ENCODE data around the gene KRTAP25-1. TPM values are rescaled to one million over a fixed set of nuclear protein-coding genes. Genes with fewer than 3 reads are reported as not detected.

The KRTAP25-1 gene
- total RNA-seq, 2 donors from 2014 or later = not detected

DNA sequence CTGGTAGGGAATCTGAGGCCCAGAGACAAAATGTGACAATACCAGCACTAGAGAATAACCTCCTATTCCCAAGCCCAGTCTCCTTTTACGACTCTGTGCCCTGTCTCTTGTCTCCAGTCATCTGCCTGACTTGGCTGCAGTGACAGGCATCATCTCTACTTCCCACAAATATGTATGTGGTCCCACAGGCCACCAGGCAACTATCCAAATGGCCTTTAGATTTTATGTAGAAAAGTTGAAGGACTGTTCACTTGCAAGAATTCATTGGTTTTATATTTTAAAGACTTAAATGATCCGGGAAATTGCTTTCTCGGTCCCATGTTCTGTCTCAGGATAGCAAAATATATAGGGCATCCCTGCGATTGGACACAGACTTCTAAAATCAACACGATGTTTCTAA lies 18.2 kb downstream of the KRTAP25-1 start:
- Mint-ChIP-seq H3K9me3 (peaks cover 9% of the 10 kb centered on the region), H3K27me3 (no peaks in the 10 kb centered on the region), H3K36me3 (peaks cover under 1% of the 10 kb centered on the region), H3K27ac (no peak overlapping the region), H3K4me3 (no peak overlapping the region), H3K4me1 (ENCODE audit: low read depth in 2 of 2) (no peaks in the 10 kb centered on the region)
- no peak for DNase-seq (ENCODE audit: low spot score)
- ATAC-seq = no peak

DNA sequence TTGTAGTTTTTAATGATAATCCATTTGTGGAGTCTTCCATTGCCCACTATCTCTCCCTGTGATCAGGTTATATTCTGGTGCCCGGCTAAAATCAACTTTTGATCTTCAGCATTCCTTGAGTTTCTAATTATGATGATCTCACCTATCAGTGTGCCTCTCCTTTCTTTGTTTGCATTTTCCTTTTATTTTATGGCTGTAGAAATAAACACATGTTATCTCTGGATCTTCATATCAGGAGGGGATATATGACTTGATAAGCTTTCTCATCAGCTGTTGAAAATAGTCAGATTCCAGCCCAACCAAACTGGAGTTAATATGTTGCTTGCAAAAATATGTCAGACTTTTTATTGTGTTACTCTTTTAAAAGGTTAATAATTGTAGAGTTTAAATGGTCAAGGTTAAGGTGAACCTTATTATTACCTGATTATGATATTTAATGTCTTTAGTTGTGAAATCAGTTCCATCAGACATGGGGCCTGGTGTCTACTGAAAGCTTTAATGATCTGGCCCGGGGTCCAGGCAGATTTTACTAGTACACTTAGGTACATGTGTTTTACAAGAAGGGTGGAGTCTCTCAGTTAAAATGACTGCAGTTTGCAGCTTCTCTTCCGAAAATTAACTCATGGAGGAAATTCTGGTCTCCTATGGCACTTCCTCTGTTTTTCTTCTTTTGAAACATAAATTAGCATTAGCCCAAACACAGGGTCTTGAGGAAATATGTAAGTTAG lies 19.3 kb downstream of the KRTAP25-1 start:
- peaks cover 5% of the 10 kb centered on the region for H3K36me3 Mint-ChIP-seq
- H3K27ac Mint-ChIP-seq = no peak overlapping the region
- peaks cover 12% of the 10 kb centered on the region for H3K9me3 Mint-ChIP-seq
- DNase-seq (ENCODE audit: low spot score) (no peak), ATAC-seq (no peak)
- H3K4me1 Mint-ChIP-seq (ENCODE audit: low read depth in 2 of 2) = no peaks in the 10 kb centered on the region
- no peak overlapping the region for H3K4me3 Mint-ChIP-seq
- H3K27me3 Mint-ChIP-seq = no peaks in the 10 kb centered on the region

DNA sequence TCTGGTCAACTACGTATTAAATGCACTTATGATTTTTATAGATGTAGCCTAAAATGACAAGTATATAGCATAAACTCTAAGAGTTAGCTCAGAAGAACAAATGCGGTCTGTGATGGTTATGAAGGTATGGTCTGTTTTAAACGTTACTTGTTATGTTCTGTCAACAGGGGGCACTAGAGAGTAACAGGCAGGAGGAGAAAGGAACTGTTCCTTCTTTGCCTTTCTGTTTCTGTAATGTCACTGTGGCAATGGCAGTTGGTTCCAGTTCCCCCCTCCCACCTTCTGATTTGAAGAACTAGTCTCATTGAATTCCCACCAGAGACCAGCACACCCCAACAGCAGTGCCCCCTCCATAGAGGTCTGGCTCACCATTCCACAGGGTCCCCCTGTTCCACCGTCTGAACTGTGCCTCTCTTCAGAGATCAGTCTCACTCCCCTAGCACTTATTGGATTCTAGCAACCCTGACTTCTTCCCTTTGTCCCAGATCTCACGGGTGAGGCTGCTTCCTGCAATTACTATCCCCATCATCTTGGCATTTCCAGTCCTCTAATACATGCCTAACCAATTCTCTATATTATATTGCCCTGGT lies 20.6 kb downstream of the KRTAP25-1 start:
- Mint-ChIP-seq H3K27ac (no peak overlapping the region), H3K4me1 (ENCODE audit: low read depth in 2 of 2) (no peaks in the 10 kb centered on the region), H3K4me3 (no peak overlapping the region), H3K9me3 (peaks cover 16% of the 10 kb centered on the region), H3K36me3 (peaks cover 10% of the 10 kb centered on the region), H3K27me3 (no peaks in the 10 kb centered on the region)
- DNase-seq (ENCODE audit: low spot score) (no peak), ATAC-seq (no peak)

DNA sequence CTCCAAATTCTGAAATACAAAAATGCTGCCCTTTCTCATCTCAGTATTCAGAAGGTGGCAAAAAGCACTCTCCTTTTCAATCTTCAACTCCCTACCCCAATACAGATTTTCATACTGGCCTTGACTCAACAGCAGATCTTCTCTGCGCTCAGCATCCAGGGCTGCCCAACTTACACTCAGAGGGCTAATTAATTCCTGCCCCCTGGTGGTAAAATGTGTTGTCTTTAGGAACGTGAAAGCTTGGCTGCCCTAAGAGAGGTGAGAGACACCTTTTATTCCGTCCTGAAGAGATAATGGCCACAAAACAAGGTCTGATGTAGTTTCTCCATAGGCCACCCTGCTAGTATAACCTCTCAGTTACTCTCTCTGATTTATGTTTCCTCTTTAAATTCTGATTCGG lies 31.5 kb downstream of the KRTAP25-1 start:
- H3K27ac Mint-ChIP-seq = no peak overlapping the region
- H3K36me3 Mint-ChIP-seq = no peaks in the 10 kb centered on the region
- H3K9me3 Mint-ChIP-seq = peaks cover 2% of the 10 kb centered on the region
- no peak overlapping the region for H3K4me3 Mint-ChIP-seq
- no peaks in the 10 kb centered on the region for H3K27me3 Mint-ChIP-seq
- no peak for DNase-seq (ENCODE audit: low spot score)
- no peaks in the 10 kb centered on the region for H3K4me1 Mint-ChIP-seq (ENCODE audit: low read depth in 2 of 2)
- ATAC-seq = no peak

DNA sequence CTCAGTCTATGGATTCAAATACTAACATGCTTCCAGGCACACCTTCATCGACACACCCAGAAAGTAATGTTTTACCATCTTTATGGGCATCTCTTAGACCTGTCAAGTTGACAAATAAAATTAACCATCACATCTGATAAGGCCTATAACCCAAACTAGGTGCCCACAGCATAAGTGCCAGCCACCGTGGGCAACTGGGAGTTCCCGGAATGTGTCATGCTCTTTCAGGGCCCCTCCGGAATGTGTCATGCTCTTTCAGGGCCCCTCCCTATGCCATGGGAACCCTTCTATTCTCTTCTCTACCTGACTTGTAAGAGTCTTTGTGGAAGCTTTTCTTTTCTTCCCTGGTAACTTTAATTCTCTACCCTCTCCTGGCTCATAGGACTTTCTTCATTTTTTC lies 33.2 kb downstream of the KRTAP25-1 start:
- H3K4me1 Mint-ChIP-seq (ENCODE audit: low read depth in 2 of 2) = no peaks in the 10 kb centered on the region
- H3K27me3 Mint-ChIP-seq = no peaks in the 10 kb centered on the region
- DNase-seq (ENCODE audit: low spot score) (no peak), ATAC-seq (no peak)
- no peak overlapping the region for H3K4me3 Mint-ChIP-seq
- H3K27ac Mint-ChIP-seq = no peak overlapping the region
- H3K9me3 Mint-ChIP-seq = peaks cover 2% of the 10 kb centered on the region
- no peaks in the 10 kb centered on the region for H3K36me3 Mint-ChIP-seq

DNA sequence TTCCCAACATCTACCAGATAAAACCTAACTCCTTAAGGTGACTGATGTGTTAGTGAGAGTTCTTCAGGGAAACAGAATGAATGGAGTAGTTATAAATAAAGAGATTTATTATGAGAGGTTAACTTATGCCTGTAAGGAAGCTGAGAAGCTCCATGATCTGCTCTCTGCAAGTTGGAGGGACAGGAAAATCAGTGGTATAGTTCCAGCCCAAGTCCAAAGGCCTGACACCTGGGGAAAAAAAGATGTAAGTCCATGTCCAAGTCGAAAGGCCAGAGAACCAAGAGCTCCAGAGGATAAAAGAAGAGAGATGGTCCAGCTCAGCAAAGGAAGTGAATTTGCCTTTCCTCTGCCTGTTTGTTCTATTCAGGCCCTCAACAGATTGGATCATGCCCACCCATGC lies 33.6 kb downstream of the KRTAP25-1 start:
- no peak overlapping the region for H3K4me3 Mint-ChIP-seq

DNA sequence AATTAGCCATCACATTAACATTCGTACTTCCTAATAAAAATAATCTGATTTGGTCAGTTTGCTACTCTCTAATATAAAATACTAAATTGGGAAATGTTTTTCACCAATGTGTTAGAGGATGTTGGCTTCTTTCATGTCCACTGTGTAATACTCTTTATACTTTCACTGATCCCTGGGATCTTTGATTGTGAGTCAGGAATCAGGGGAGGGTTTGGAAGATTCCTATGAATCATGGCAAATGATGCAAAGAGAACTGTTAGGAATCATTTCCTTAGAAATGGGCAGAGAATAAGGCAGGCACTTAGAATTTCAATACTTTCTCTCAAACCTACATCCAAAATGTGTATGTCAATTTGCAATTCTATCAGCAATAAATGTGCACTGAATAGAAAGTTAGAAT lies 37.5 kb downstream of the KRTAP25-1 start:
- no peak overlapping the region for H3K27ac Mint-ChIP-seq
- DNase-seq (ENCODE audit: low spot score) (no peak), ATAC-seq (no peak)
- no peak overlapping the region for H3K4me3 Mint-ChIP-seq
- no peaks in the 10 kb centered on the region for H3K36me3 Mint-ChIP-seq
- peaks cover 2% of the 10 kb centered on the region for H3K9me3 Mint-ChIP-seq
- no peaks in the 10 kb centered on the region for H3K27me3 Mint-ChIP-seq
- H3K4me1 Mint-ChIP-seq (ENCODE audit: low read depth in 2 of 2) = no peaks in the 10 kb centered on the region

More for the DNA sequence above, 33.6 kb downstream of the KRTAP25-1 start:
- no peaks in the 10 kb centered on the region for H3K36me3 Mint-ChIP-seq
- peaks cover 2% of the 10 kb centered on the region for H3K9me3 Mint-ChIP-seq
- ATAC-seq (no peak), DNase-seq (ENCODE audit: low spot score) (no peak)
- no peaks in the 10 kb centered on the region for H3K27me3 Mint-ChIP-seq
- no peak overlapping the region for H3K27ac Mint-ChIP-seq
- H3K4me1 Mint-ChIP-seq (ENCODE audit: low read depth in 2 of 2) = no peaks in the 10 kb centered on the region

DNA sequence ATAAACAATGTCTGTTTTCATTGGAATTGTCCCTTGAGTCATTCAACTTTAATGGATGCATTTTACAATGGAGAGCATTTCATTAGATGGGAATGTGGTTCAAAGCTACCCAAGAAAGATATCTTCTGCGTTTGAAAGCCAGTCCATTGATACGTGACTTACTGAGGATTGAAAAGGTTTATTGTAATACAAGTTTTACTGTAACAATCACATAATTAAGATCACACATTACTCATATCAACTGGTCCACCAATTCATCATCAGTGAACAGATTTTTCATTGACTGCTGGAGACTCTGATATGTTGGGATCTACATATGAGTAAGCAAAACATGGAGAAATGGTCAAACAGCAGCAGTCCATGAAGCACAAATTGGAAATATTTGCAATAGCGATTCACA lies 39.4 kb downstream of the KRTAP25-1 start:
- DNase-seq (ENCODE audit: low spot score) (no peak), ATAC-seq (no peak)
- H3K4me3 Mint-ChIP-seq = no peak overlapping the region
- H3K27me3 Mint-ChIP-seq = no peaks in the 10 kb centered on the region
- no peaks in the 10 kb centered on the region for H3K4me1 Mint-ChIP-seq (ENCODE audit: low read depth in 2 of 2)
- H3K9me3 Mint-ChIP-seq = peaks cover 2% of the 10 kb centered on the region
- H3K27ac Mint-ChIP-seq = no peak overlapping the region
- no peaks in the 10 kb centered on the region for H3K36me3 Mint-ChIP-seq

DNA sequence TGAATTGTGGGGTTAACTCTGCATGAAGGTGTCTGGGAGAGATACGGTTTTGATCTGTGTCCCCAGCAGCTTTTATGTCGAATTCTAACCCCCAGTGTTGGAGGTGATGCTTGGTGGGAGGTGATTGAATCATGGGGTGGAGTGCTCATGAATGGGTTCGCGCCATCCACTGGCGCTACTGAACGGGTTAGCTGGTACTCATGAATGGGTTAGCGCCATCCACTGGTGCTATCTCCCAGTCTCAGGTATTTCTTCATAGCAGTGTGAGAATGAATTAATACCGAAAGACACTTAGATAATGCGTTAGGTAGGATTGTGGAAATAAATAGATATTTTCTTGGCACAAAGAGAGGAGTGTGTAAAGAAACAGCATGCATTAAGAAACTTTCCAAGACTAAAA lies 40.5 kb downstream of the KRTAP25-1 start:
- ATAC-seq (no peak), DNase-seq (ENCODE audit: low spot score) (no peak)
- H3K27ac Mint-ChIP-seq = no peak overlapping the region

DNA sequence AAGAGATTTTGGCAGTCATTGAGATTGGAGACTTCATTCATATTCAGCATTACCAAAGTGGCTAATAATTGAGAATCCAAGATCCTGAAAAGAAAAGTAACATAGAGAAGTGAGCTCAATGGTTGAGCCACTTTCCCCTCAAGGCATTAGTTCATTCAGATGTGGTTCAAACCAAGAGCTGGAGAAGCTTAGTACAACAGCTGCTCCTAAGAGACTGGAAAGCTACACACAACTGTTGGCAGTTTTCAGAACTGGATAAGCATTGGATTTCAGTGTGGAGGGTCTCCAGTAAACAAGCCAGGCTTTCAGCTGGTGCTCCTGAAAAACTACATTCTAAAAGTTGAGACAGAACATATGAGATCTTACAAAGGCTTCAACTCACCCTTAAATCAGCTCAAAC lies 44.3 kb downstream of the KRTAP25-1 start:
- H3K27ac Mint-ChIP-seq = no peak overlapping the region
- peaks cover 1% of the 10 kb centered on the region for H3K9me3 Mint-ChIP-seq
- H3K27me3 Mint-ChIP-seq = no peaks in the 10 kb centered on the region
- H3K4me1 Mint-ChIP-seq (ENCODE audit: low read depth in 2 of 2) = no peaks in the 10 kb centered on the region
- DNase-seq (ENCODE audit: low spot score) = no peak
- no peak overlapping the region for H3K4me3 Mint-ChIP-seq
- no peak for ATAC-seq
- no peaks in the 10 kb centered on the region for H3K36me3 Mint-ChIP-seq

More for the DNA sequence above, 40.5 kb downstream of the KRTAP25-1 start:
- no peaks in the 10 kb centered on the region for H3K4me1 Mint-ChIP-seq (ENCODE audit: low read depth in 2 of 2)
- H3K36me3 Mint-ChIP-seq = no peaks in the 10 kb centered on the region
- H3K9me3 Mint-ChIP-seq = peaks cover 2% of the 10 kb centered on the region
- H3K4me3 Mint-ChIP-seq = no peak overlapping the region
- no peaks in the 10 kb centered on the region for H3K27me3 Mint-ChIP-seq

DNA sequence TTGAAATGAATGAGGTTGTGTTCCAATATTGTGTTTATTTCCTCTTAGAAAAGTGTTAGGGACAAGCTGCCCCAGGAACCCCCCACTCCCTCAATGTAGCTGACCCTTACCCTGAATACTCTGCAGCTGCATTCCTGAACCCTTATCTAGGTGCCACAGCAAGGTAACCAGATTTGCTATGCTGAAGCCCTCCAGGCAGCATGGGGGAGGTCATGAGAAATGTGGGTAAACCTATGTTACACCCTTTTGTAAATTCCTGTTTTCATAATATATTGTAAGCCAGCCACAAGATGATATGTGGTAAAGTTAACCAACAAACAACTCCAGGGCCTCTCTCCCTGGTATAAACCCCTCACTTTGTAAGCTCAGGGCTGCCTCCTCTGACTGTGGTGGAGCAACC lies 45.6 kb downstream of the KRTAP25-1 start:
- ATAC-seq (no peak), DNase-seq (ENCODE audit: low spot score) (no peak)
- H3K36me3 Mint-ChIP-seq = no peaks in the 10 kb centered on the region
- H3K4me3 Mint-ChIP-seq = no peak overlapping the region
- H3K9me3 Mint-ChIP-seq = no peaks in the 10 kb centered on the region
- no peaks in the 10 kb centered on the region for H3K27me3 Mint-ChIP-seq
- H3K27ac Mint-ChIP-seq = no peak overlapping the region
- H3K4me1 Mint-ChIP-seq (ENCODE audit: low read depth in 2 of 2) = no peaks in the 10 kb centered on the region

DNA sequence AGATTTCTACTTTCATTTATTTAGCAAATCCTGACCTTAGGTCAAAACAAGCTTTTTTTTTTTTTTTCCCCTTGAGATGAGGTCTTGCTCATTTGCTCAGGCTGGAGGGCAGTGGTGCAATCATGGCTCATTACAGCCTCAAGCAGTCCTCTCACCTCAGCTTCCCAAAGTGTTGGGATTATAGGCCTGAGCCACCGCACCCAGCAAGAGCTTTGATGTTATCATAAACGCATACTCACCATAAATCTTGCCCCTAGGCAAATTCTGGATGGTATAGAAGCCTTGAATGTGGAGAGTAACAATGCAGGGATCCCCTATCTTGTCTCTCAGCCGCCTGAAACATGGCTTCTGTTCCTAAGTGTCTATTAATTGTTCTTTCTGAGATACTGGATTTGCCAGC lies 48.7 kb downstream of the KRTAP25-1 start:
- ATAC-seq (no peak), DNase-seq (ENCODE audit: low spot score) (no peak)
- Mint-ChIP-seq H3K27ac (no peak overlapping the region), H3K27me3 (no peaks in the 10 kb centered on the region), H3K4me3 (no peak overlapping the region), H3K9me3 (no peaks in the 10 kb centered on the region), H3K4me1 (ENCODE audit: low read depth in 2 of 2) (no peaks in the 10 kb centered on the region), H3K36me3 (no peaks in the 10 kb centered on the region)

All from natural killer cell treated with Interleukin-12 subunit alpha and Interleukin-12 subunit beta and Interleukin-15 and Interleukin-18, amount 100 ng/mL, for 72 hours (primary cell).